AG04450 (cell line): ENCODE data around the gene TMPRSS9. TPM values are rescaled to one million over a fixed set of nuclear protein-coding genes. Genes with fewer than 3 reads are reported as not detected.

Source experiments
- CTCF ChIA-PET: fragments of 300-600, 350-600 bp; formaldehyde crosslinking; extraction: SDS; loops from one replicate; lab custom pipeline; 2022; ENCODE audit warnings: antibody characterized with exemption, inconsistent platforms; lab: Charles Lee
- POLR2A ChIA-PET: fragments of 350-600 bp; formaldehyde crosslinking; extraction: SDS; loops from one replicate; lab custom pipeline; 2021; ENCODE audit warnings: antibody characterized with exemption, inconsistent platforms; lab: Yijun Ruan, JAX
- DNase-seq: peaks from one replicate; pipeline ENCODE4 v3.0.0-alpha.2; 2011; ENCODE audit warnings: low read depth, low spot score
- H3K27ac ChIP-seq: one replicate; pipeline ENCODE4 v1.5.1; 2012; ENCODE audit warnings: low read depth, low read length, control low read depth
- H3K27me3 ChIP-seq: one replicate; pipeline ENCODE4 v1.6.0; 2012; ENCODE audit warnings: low read length; ENCODE audit not compliant: control insufficient read depth, insufficient read depth
- H3K4me3 ChIP-seq: 2 replicates; pipeline ENCODE4 v1.5.1; 2011; ENCODE audit warnings: mild to moderate bottlenecking, low read depth, low read length, control low read depth
- H3K9me3 ChIP-seq: 2 replicates; pipeline ENCODE4 v1.5.1; 2012; ENCODE audit warnings: low read length; ENCODE audit not compliant: control insufficient read depth, insufficient read depth
- CTCF ChIP-seq: IDR thresholded peaks from 2 replicates; pipeline ENCODE4 v1.5.1; 2011; ENCODE audit warnings: low read depth, low read length, control low read depth, inconsistent platforms
- polyA plus RNA-seq: library from polyadenylated mRNA; depleted of rRNA; stranded (reverse); fragments of >200 nt; gene quantifications from 2 replicates; pipeline ENCODE4 v1.2.3, GENCODE V29; 2011

TMPRSS9 gene
- polyA plus RNA-seq, 1 experiment: not detected

- DNase-seq: no peak
- CTCF ChIA-PET: no interaction called here
- H3K9me3 ChIP-seq: no peaks in the 10 kb centered on the region; the same call in 1 of the 2 replicates
- no peak for TF ChIP-seq CTCF
- H3K27ac ChIP-seq: no peak overlapping the region
- no peak overlapping the region for H3K4me3 ChIP-seq
- POLR2A ChIA-PET: no interaction called here
- H3K27me3 ChIP-seq: no peaks in the 10 kb centered on the region
Observed at GRCh38 chr19:2341244-2341751, 18.8 kb upstream of the TMPRSS9 start.

DNA sequence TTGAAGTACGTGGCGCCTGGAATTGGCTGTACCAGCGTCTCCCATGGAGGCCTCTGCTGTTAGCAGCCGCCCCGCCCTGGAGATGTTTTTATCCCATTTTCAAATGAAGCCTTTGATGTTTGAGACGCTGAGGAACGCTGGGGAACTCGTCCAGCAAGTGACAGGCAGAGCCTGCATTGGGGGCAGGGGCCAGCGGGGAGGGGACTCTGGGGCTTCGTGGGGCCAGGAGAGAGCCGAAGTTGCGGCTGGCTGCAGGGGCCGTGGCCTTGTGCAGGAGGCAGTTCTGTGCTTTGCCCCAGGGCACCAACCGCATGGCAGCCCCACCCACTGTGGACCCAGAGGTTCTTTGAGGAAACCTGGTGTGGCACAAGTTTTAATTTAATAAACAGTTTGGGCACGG, 18.1 kb upstream of the TMPRSS9 start:
- ChIA-PET CTCF (interaction anchor here (0.5 kb wide), 1 partner anchor 50 kb away, joined by 3 read pairs; no protein-coding TSS in a partner anchor), POLR2A (no interaction called here)
- no peak for DNase-seq
- no peak for TF ChIP-seq CTCF
- H3K4me3 ChIP-seq: no peak overlapping the region
- no peak overlapping the region for H3K27ac ChIP-seq
- no peaks in the 10 kb centered on the region for H3K27me3 ChIP-seq
- H3K9me3 ChIP-seq: no peaks in the 10 kb centered on the region; the same call in 1 of the 2 replicates

GRCh38 chr19:2342656-2343288, 17.3 kb upstream of the TMPRSS9 start:
- no peaks in the 10 kb centered on the region; the same call in 1 of the 2 replicates for H3K9me3 ChIP-seq
- ChIA-PET POLR2A (no interaction called here), CTCF (no interaction called here)
- no peak for DNase-seq
- no peak overlapping the region for H3K4me3 ChIP-seq
- no peaks in the 10 kb centered on the region for H3K27me3 ChIP-seq
- no peak overlapping the region for H3K27ac ChIP-seq
- TF ChIP-seq CTCF: no peak

DNA sequence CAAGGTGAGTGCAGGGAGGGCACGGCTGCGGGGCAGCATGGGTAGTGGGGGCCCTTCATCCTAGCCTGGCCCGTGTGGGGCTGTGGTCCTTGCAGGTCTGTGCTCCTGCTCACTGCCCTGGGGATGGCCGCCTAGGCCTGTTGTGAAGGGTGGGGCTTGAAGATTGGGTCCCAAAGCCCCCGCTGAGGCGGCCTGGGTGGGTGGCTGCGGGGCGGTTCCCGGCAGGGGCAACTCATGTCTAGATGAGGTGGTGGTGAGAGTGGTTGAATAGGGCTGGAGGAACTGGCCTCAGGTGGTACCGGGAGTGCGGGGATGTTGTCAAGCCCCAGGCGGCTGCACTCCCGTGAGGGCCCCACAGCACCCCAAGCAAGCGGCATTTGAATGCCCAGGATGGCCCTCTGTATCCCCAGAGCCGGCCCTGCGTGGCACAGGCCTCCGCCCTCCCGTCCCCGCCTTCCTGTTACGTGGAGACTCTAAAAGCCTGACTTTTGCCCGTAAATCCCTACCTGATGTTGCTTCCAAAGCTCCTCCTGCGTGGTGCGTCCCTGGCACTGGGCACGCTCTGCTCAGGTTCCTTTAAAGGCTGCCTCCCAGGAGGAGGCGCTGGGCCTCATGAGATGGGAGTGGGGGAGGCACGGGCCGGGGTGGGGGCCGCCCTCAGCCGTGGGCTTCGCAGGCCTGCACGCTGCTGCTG, 16.6 kb upstream of the TMPRSS9 start:
- POLR2A ChIA-PET: no interaction called here
- Histone ChIP-seq H3K27ac (no peak overlapping the region), H3K4me3 (no peak overlapping the region), H3K9me3 (no peaks in the 10 kb centered on the region; the same call in 1 of the 2 replicates), H3K27me3 (no peaks in the 10 kb centered on the region)
- CTCF ChIA-PET: no interaction called here
- TF ChIP-seq CTCF: no peak
- no peak for DNase-seq

DNA sequence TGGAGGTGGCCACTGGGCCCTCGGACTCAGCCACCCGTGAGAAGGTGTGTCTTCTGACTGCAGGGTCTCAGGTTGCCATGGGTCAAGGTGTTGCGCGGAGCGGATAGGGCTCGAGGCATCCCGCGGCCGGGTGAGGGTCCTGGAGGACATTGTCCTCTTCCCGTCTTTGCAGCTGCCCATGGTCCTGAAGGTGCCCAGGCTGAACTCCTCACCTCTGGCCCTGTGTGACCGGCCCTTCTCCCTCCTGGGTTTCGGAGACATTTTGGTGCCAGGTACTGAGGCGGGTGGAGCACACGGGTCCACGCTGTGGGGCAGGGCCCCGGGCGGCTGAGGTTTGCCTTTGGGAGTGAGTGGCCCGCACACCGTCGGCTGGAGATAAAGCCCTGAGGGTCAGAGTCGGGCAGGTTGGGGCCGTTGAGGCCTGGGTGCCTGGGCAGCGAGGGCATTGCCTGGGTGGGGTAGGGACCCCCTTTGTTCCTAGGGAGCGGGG, 15.6 kb upstream of the TMPRSS9 start:
- no peaks in the 10 kb centered on the region for H3K27me3 ChIP-seq
- ChIA-PET POLR2A (no interaction called here), CTCF (no interaction called here)
- no peak overlapping the region for H3K4me3 ChIP-seq
- H3K27ac ChIP-seq: no peak overlapping the region
- TF ChIP-seq CTCF: no peak
- H3K9me3 ChIP-seq: no peaks in the 10 kb centered on the region; the same call in 1 of the 2 replicates
- no peak for DNase-seq
